ENCODE measurements around the gene SLC35E2B. TPM values are rescaled to one million over a fixed set of nuclear protein-coding genes. Genes with fewer than 3 reads are reported as not detected.
"Not testable (repeated sequence)": the region's sequence is repeated elsewhere in the genome, so short reads cannot be mapped to it uniquely, and the experiment has no call there.

SLC35E2B gene
- total RNA-seq, 2 experiments from 2014 or later = 21.9 to 25.6 TPM

- intact Hi-C loops (cut with micrococcal nuclease); H3K27me3 Mint-ChIP-seq (ENCODE audit: low read depth); CTCF ChIA-PET; DNase-seq; H3K36me3 Mint-ChIP-seq (ENCODE audit: low read depth); H3K4me1 Mint-ChIP-seq (ENCODE audit: low read depth); H3K9me3 Mint-ChIP-seq; H3K4me3 Mint-ChIP-seq; H3K27ac Mint-ChIP-seq: not testable (repeated sequence)
Measured at GRCh38 chr1:1697358-1698183, 5.0 kb upstream of the SLC35E2B start.

GRCh38 chr1:1696431-1697357, 4.1 kb upstream of the SLC35E2B start:
- DNase-seq, CTCF ChIA-PET: not testable (repeated sequence)

GRCh38 chr1:1692324-1692713, 276 bp downstream of the SLC35E2B start:
- peaks cover 19% of the 10 kb centered on the region for H3K4me1 Mint-ChIP-seq (ENCODE audit: low read depth)
- H3K9me3 Mint-ChIP-seq; intact Hi-C loops (cut with micrococcal nuclease); H3K36me3 Mint-ChIP-seq (ENCODE audit: low read depth); CTCF ChIA-PET; H3K27me3 Mint-ChIP-seq (ENCODE audit: low read depth): not testable (repeated sequence)
- peak; percentile 84 for DNase-seq
- H3K4me3 Mint-ChIP-seq = peak overlapping the region; percentile 75
- H3K27ac Mint-ChIP-seq = peak overlapping the region; percentile 75

More at GRCh38 chr1:1696431-1697357, 4.1 kb upstream of the SLC35E2B start:
- intact Hi-C loops (cut with micrococcal nuclease); H3K4me3 Mint-ChIP-seq; H3K27ac Mint-ChIP-seq; H3K36me3 Mint-ChIP-seq (ENCODE audit: low read depth); H3K4me1 Mint-ChIP-seq (ENCODE audit: low read depth); H3K27me3 Mint-ChIP-seq (ENCODE audit: low read depth); H3K9me3 Mint-ChIP-seq: not testable (repeated sequence)

GRCh38 chr1:1691443-1691842, 1.2 kb downstream of the SLC35E2B start:
- intact Hi-C loops (cut with micrococcal nuclease); H3K4me3 Mint-ChIP-seq; CTCF ChIA-PET; H3K27ac Mint-ChIP-seq; DNase-seq; H3K27me3 Mint-ChIP-seq (ENCODE audit: low read depth); H3K9me3 Mint-ChIP-seq; H3K36me3 Mint-ChIP-seq (ENCODE audit: low read depth): not testable (repeated sequence)
- peaks cover 25% of the 10 kb centered on the region for H3K4me1 Mint-ChIP-seq (ENCODE audit: low read depth)

- H3K4me1 Mint-ChIP-seq (ENCODE audit: low read depth) = peaks cover 30% of the 10 kb centered on the region
- H3K27ac Mint-ChIP-seq; H3K27me3 Mint-ChIP-seq (ENCODE audit: low read depth); H3K4me3 Mint-ChIP-seq; H3K36me3 Mint-ChIP-seq (ENCODE audit: low read depth); H3K9me3 Mint-ChIP-seq; DNase-seq; CTCF ChIA-PET; intact Hi-C loops (cut with micrococcal nuclease): not testable (repeated sequence)
Measured at GRCh38 chr1:1689526-1689925, 3.1 kb downstream of the SLC35E2B start.

GRCh38 chr1:1687846-1688245, 4.7 kb downstream of the SLC35E2B start:
- H3K4me1 Mint-ChIP-seq (ENCODE audit: low read depth) = peaks cover 30% of the 10 kb centered on the region
- no peak for DNase-seq
- H3K4me3 Mint-ChIP-seq = no peak overlapping the region
- intact Hi-C loops (cut with micrococcal nuclease) = no loop called here
- H3K9me3 Mint-ChIP-seq = no peaks in the 10 kb centered on the region
- peak overlapping the region; percentile 55 for H3K27ac Mint-ChIP-seq
- no peaks in the 10 kb centered on the region for H3K27me3 Mint-ChIP-seq (ENCODE audit: low read depth)
- CTCF ChIA-PET = interaction anchor here (0.7 kb wide), 1 partner anchor 86 kb away, joined by 3 read pairs; no protein-coding TSS in a partner anchor
- H3K36me3 Mint-ChIP-seq (ENCODE audit: low read depth) = peaks cover 2% of the 10 kb centered on the region

- Mint-ChIP-seq H3K36me3 (ENCODE audit: low read depth) (peaks cover under 1% of the 10 kb centered on the region), H3K27ac (no peak overlapping the region), H3K4me3 (no peak overlapping the region), H3K9me3 (no peaks in the 10 kb centered on the region), H3K27me3 (ENCODE audit: low read depth) (no peaks in the 10 kb centered on the region), H3K4me1 (ENCODE audit: low read depth) (peaks cover 25% of the 10 kb centered on the region)
- CTCF ChIA-PET = no interaction called here
- intact Hi-C loops (cut with micrococcal nuclease) = no loop called here
- DNase-seq = no peak
Measured at GRCh38 chr1:1684031-1684681, 8.4 kb downstream of the SLC35E2B start.

GRCh38 chr1:1683104-1683905, 9.3 kb downstream of the SLC35E2B start:
- Mint-ChIP-seq H3K4me1 (ENCODE audit: low read depth) (peaks cover 30% of the 10 kb centered on the region), H3K27me3 (ENCODE audit: low read depth) (no peaks in the 10 kb centered on the region), H3K27ac (no peak overlapping the region), H3K9me3 (no peaks in the 10 kb centered on the region), H3K36me3 (ENCODE audit: low read depth) (no peaks in the 10 kb centered on the region), H3K4me3 (no peak overlapping the region)
- intact Hi-C loops (cut with micrococcal nuclease) = no loop called here
- CTCF ChIA-PET = no interaction called here
- no peak for DNase-seq

GRCh38 chr1:1680912-1681273, 11.7 kb downstream of the SLC35E2B start:
- H3K4me3 Mint-ChIP-seq = no peak overlapping the region
- intact Hi-C loops (cut with micrococcal nuclease) = no loop called here
- no peaks in the 10 kb centered on the region for H3K9me3 Mint-ChIP-seq
- H3K36me3 Mint-ChIP-seq (ENCODE audit: low read depth) = no peaks in the 10 kb centered on the region
- no peak overlapping the region for H3K27ac Mint-ChIP-seq
- CTCF ChIA-PET = no interaction called here
- H3K27me3 Mint-ChIP-seq (ENCODE audit: low read depth) = no peaks in the 10 kb centered on the region
- H3K4me1 Mint-ChIP-seq (ENCODE audit: low read depth) = peaks cover 26% of the 10 kb centered on the region
- DNase-seq = no peak

GRCh38 chr1:1680031-1680911, 12.3 kb downstream of the SLC35E2B start:
- no peak for DNase-seq
- CTCF ChIA-PET = no interaction called here

More at GRCh38 chr1:1680031-1680911, 12.3 kb downstream of the SLC35E2B start:
- no peaks in the 10 kb centered on the region for H3K36me3 Mint-ChIP-seq (ENCODE audit: low read depth)
- no peak overlapping the region for H3K4me3 Mint-ChIP-seq
- no peak overlapping the region for H3K27ac Mint-ChIP-seq
- no peaks in the 10 kb centered on the region for H3K27me3 Mint-ChIP-seq (ENCODE audit: low read depth)
- no peaks in the 10 kb centered on the region for H3K9me3 Mint-ChIP-seq
- peaks cover 24% of the 10 kb centered on the region for H3K4me1 Mint-ChIP-seq (ENCODE audit: low read depth)
- intact Hi-C loops (cut with micrococcal nuclease) = no loop called here
